Vagina (tissue), 2 donors: ENCODE data around the gene PRX. TPM values are rescaled to one million over a fixed set of nuclear protein-coding genes. Genes with fewer than 3 reads are reported as not detected.
"Not testable (repeated sequence)": the region's sequence is repeated elsewhere in the genome, so short reads cannot be mapped to it uniquely, and the experiment has no call there.

ENCODE experiments used
- DNase-seq, 2 donors: peaks; one replicate each; pipeline ENCODE4 v3.0.0-alpha.2; 2017; ENCODE audit errors: extremely low spot score in 2 of 2
- H3K27ac ChIP-seq: fragments of 200-600 bp; sonication (generic); one replicate; pipeline ENCODE4 v1.5.1; 2019
- H3K27me3 ChIP-seq: fragments of 200-600 bp; sonication (generic); one replicate; pipeline ENCODE4 v1.5.1; 2019
- H3K36me3 ChIP-seq, 2 donors: fragments of 200-600 bp; sonication (generic); one replicate each; pipeline ENCODE4 v1.5.1; 2017 to 2019
- H3K4me1 ChIP-seq: fragments of 200-600 bp; sonication (generic); one replicate; pipeline ENCODE4 v1.5.1; 2019
- H3K4me3 ChIP-seq, 2 donors: fragments of 200-600 bp; sonication (generic); 1 replicate in 1 of 2; 2 replicates in 1 of 2; pipeline ENCODE4 v1.5.1; 2016 to 2019
- H3K9me3 ChIP-seq: fragments of 200-600 bp; sonication (generic); one replicate; pipeline ENCODE4 v1.5.1; 2019
- POLR2A ChIP-seq, 2 donors: fragments of 450-650 bp; IDR thresholded peaks; one replicate each; pipeline ENCODE4 v1.6.1; 2017; ENCODE audit warnings: antibody characterized with exemption in 2 of 2, mild to moderate bottlenecking in 2 of 2, moderate library complexity in 2 of 2
- POLR2AphosphoS5 ChIP-seq, 2 donors: sonication (generic); formaldehyde crosslinking; IDR thresholded peaks; one replicate each; pipeline ENCODE4 v1.9.0; 2017; ENCODE audit warnings: antibody characterized with exemption in 2 of 2, mild to moderate bottlenecking in 2 of 2, low read depth in 1 of 2; ENCODE audit not compliant: insufficient read depth in 1 of 2
- intact Hi-C: fragments of 100-400 bp; cut with DNase I; formaldehyde crosslinking; loops from one replicate; pipeline ENCODE4 v1.15.1; 2023
- total RNA-seq: library from RNA; depleted of rRNA; stranded (reverse); fragments of >200 nt; gene quantifications from one replicate; pipeline ENCODE4 v1.2.3, GENCODE V29; 2016
- TF ChIP-seq, protein P1 (sequence below), 3 experiments: fragments of 450-650 bp in 2 of 3; fragments of 200-600 bp in 1 of 3; sonication (generic) in 1 of 3; IDR thresholded peaks; one replicate each; pipeline ENCODE4 v1.5.1; 2017 to 2019; ENCODE audit warnings: antibody characterized with exemption in 3 of 3, mild to moderate bottlenecking in 2 of 3, moderate library complexity in 2 of 3

The PRX gene
- total RNA-seq, 1 donor from 2014 or later: 3.2 TPM

GRCh38 chr19:40457048-40457447 is 43.9 kb upstream of the PRX start:
- no peaks in the 10 kb centered on the region for H3K9me3 ChIP-seq
- TF ChIP-seq, protein P1, sequence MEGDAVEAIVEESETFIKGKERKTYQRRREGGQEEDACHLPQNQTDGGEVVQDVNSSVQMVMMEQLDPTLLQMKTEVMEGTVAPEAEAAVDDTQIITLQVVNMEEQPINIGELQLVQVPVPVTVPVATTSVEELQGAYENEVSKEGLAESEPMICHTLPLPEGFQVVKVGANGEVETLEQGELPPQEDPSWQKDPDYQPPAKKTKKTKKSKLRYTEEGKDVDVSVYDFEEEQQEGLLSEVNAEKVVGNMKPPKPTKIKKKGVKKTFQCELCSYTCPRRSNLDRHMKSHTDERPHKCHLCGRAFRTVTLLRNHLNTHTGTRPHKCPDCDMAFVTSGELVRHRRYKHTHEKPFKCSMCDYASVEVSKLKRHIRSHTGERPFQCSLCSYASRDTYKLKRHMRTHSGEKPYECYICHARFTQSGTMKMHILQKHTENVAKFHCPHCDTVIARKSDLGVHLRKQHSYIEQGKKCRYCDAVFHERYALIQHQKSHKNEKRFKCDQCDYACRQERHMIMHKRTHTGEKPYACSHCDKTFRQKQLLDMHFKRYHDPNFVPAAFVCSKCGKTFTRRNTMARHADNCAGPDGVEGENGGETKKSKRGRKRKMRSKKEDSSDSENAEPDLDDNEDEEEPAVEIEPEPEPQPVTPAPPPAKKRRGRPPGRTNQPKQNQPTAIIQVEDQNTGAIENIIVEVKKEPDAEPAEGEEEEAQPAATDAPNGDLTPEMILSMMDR (IDR thresholded peaks at IDR 0.05): no peak
- TF ChIP-seq POLR2A (IDR thresholded peaks at IDR 0.05): no peak

GRCh38 chr19:40453943-40454342 is 40.8 kb upstream of the PRX start:
- intact Hi-C loops, H3K9me3 ChIP-seq, H3K4me1 ChIP-seq, H3K27ac ChIP-seq, H3K4me3 ChIP-seq, DNase-seq, H3K27me3 ChIP-seq: not testable (repeated sequence)
- peaks cover 0 to 19% of the 10 kb centered on the region in 2 donors for H3K36me3 ChIP-seq

More at GRCh38 chr19:40457048-40457447, 43.9 kb upstream of the PRX start:
- intact Hi-C loops: no loop called here
- no peak overlapping the region for H3K27ac ChIP-seq
- no peak for DNase-seq
- no peak overlapping the region for H3K4me3 ChIP-seq
- peaks cover 7% of the 10 kb centered on the region for H3K4me1 ChIP-seq
- peaks cover 0 to 19% of the 10 kb centered on the region in 2 donors for H3K36me3 ChIP-seq
- no peaks in the 10 kb centered on the region for H3K27me3 ChIP-seq

- TF ChIP-seq POLR2A (IDR thresholded peaks at IDR 0.05) (no peak), POLR2AphosphoS5 (IDR thresholded peaks at IDR 0.05; ENCODE audit: insufficient read depth in 1 of 2, low read depth in 1 of 2) (peak in 1 of 2 donors; percentile 26)
- TF ChIP-seq, protein P1 (IDR thresholded peaks at IDR 0.05): no peak
- Histone ChIP-seq H3K27me3 (no peaks in the 10 kb centered on the region), H3K4me3 (no peak overlapping the region), H3K36me3 (peaks cover 0 to 19% of the 10 kb centered on the region in 2 donors), H3K27ac (no peak overlapping the region), H3K9me3 (no peaks in the 10 kb centered on the region), H3K4me1 (no peaks in the 10 kb centered on the region)
- DNase-seq: no peak
- intact Hi-C loops: no loop called here
Observed at GRCh38 chr19:40453151-40453735, 40.1 kb upstream of the PRX start.

GRCh38 chr19:40452016-40452415 is 38.8 kb upstream of the PRX start:
- Histone ChIP-seq H3K9me3 (no peaks in the 10 kb centered on the region), H3K36me3 (peaks cover 0 to 24% of the 10 kb centered on the region in 2 donors), H3K27ac (no peak overlapping the region), H3K4me3 (no peak overlapping the region), H3K27me3 (no peaks in the 10 kb centered on the region), H3K4me1 (no peaks in the 10 kb centered on the region)
- TF ChIP-seq, protein P1 (IDR thresholded peaks at IDR 0.05): no peak
- TF ChIP-seq POLR2A (IDR thresholded peaks at IDR 0.05): no peak
- no peak for TF ChIP-seq POLR2AphosphoS5 (IDR thresholded peaks at IDR 0.05; ENCODE audit: insufficient read depth in 1 of 2, low read depth in 1 of 2)
- intact Hi-C loops: no loop called here
- DNase-seq: no peak

DNA sequence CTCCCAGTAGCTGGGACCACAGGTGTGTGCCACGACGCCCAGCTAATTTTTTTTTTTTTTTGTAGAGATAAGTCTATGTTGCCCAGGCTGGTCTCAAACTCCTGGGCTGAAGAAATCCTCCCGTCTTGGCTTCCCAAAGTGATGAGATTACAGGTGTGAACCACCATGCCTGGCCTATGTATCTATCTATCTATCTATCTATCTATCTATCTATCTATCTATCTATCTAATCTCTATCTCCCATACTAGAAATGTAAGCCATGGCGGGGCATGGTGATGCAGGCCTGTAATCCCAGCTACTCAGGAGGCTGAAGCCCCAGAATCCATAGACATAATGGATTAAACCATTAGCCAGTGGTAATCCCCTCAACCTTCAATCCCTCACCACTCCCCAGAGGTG is 37.5 kb upstream of the PRX start:
- Histone ChIP-seq H3K4me1 (no peaks in the 10 kb centered on the region), H3K4me3 (no peak overlapping the region), H3K36me3 (peaks cover 0 to 21% of the 10 kb centered on the region in 2 donors), H3K9me3 (no peaks in the 10 kb centered on the region), H3K27me3 (no peaks in the 10 kb centered on the region), H3K27ac (no peak overlapping the region)
- TF ChIP-seq POLR2A (IDR thresholded peaks at IDR 0.05): no peak
- TF ChIP-seq, protein P1 (IDR thresholded peaks at IDR 0.05): no peak
- TF ChIP-seq POLR2AphosphoS5 (IDR thresholded peaks at IDR 0.05; ENCODE audit: insufficient read depth in 1 of 2, low read depth in 1 of 2): no peak
- DNase-seq: no peak
- intact Hi-C loops: no loop called here
